Measurements from ENCODE around the gene ANKRD6.

Gene ANKRD6

GRCh38 chr6:89655122-89655521 is 222.2 kb downstream of the ANKRD6 start:
- Histone ChIP-seq H3K27ac (ENCODE audit: low read depth, low read length) (no peak overlapping the region), H3K9me3 (ENCODE audit: control insufficient read depth, insufficient read depth, low read length) (no peaks in the 10 kb centered on the region), H3K36me3 (ENCODE audit: control insufficient read depth, insufficient read depth, low read length) (peaks cover 98% of the 10 kb centered on the region), H3K27me3 (ENCODE audit: control insufficient read depth, insufficient read depth, low read length) (no peaks in the 10 kb centered on the region), H3K9ac (ENCODE audit: low read depth, low read length) (no peak overlapping the region), H3K4me1 (ENCODE audit: control insufficient read depth, insufficient read depth, low read length) (no peaks in the 10 kb centered on the region), H3K4me3 (ENCODE audit: low read depth, low read length) (no peak overlapping the region)

GRCh38 chr6:89657445-89658158 is 224.7 kb downstream of the ANKRD6 start:
- no peak overlapping the region for H3K9ac ChIP-seq (ENCODE audit: low read depth, low read length)
- no peak overlapping the region for H3K4me3 ChIP-seq (ENCODE audit: low read depth, low read length)
- no peaks in the 10 kb centered on the region for H3K27me3 ChIP-seq (ENCODE audit: control insufficient read depth, insufficient read depth, low read length)
- peaks cover 100% of the 10 kb centered on the region for H3K36me3 ChIP-seq (ENCODE audit: control insufficient read depth, insufficient read depth, low read length)
- no peaks in the 10 kb centered on the region for H3K9me3 ChIP-seq (ENCODE audit: control insufficient read depth, insufficient read depth, low read length)
- no peaks in the 10 kb centered on the region for H3K4me1 ChIP-seq (ENCODE audit: control insufficient read depth, insufficient read depth, low read length)
- no peak overlapping the region for H3K27ac ChIP-seq (ENCODE audit: low read depth, low read length)

- Histone ChIP-seq H3K4me1 (ENCODE audit: control insufficient read depth, insufficient read depth, low read length) (no peaks in the 10 kb centered on the region), H3K27ac (ENCODE audit: low read depth, low read length) (no peak overlapping the region), H3K4me3 (ENCODE audit: low read depth, low read length) (no peak overlapping the region), H3K9ac (ENCODE audit: low read depth, low read length) (no peak overlapping the region), H3K36me3 (ENCODE audit: control insufficient read depth, insufficient read depth, low read length) (peaks cover 99% of the 10 kb centered on the region), H3K9me3 (ENCODE audit: control insufficient read depth, insufficient read depth, low read length) (no peaks in the 10 kb centered on the region), H3K27me3 (ENCODE audit: control insufficient read depth, insufficient read depth, low read length) (no peaks in the 10 kb centered on the region)
Measured at GRCh38 chr6:89660981-89661380, 228.0 kb downstream of the ANKRD6 start.

GRCh38 chr6:89661559-89661958 is 228.6 kb downstream of the ANKRD6 start:
- no peak overlapping the region for H3K4me3 ChIP-seq (ENCODE audit: low read depth, low read length)

GRCh38 chr6:89662659-89663223 is 229.8 kb downstream of the ANKRD6 start:
- H3K9me3 ChIP-seq (ENCODE audit: control insufficient read depth, insufficient read depth, low read length): no peaks in the 10 kb centered on the region
- H3K36me3 ChIP-seq (ENCODE audit: control insufficient read depth, insufficient read depth, low read length): peaks cover 99% of the 10 kb centered on the region
- peaks cover 8% of the 10 kb centered on the region for H3K4me1 ChIP-seq (ENCODE audit: control insufficient read depth, insufficient read depth, low read length)
- H3K27ac ChIP-seq (ENCODE audit: low read depth, low read length): no peak overlapping the region
- H3K27me3 ChIP-seq (ENCODE audit: control insufficient read depth, insufficient read depth, low read length): no peaks in the 10 kb centered on the region
- no peak overlapping the region for H3K4me3 ChIP-seq (ENCODE audit: low read depth, low read length)
- no peak overlapping the region for H3K9ac ChIP-seq (ENCODE audit: low read depth, low read length)

More at GRCh38 chr6:89661559-89661958, 228.6 kb downstream of the ANKRD6 start:
- peaks cover 99% of the 10 kb centered on the region for H3K36me3 ChIP-seq (ENCODE audit: control insufficient read depth, insufficient read depth, low read length)
- H3K9me3 ChIP-seq (ENCODE audit: control insufficient read depth, insufficient read depth, low read length): no peaks in the 10 kb centered on the region
- H3K27ac ChIP-seq (ENCODE audit: low read depth, low read length): no peak overlapping the region
- no peaks in the 10 kb centered on the region for H3K4me1 ChIP-seq (ENCODE audit: control insufficient read depth, insufficient read depth, low read length)
- no peaks in the 10 kb centered on the region for H3K27me3 ChIP-seq (ENCODE audit: control insufficient read depth, insufficient read depth, low read length)
- H3K9ac ChIP-seq (ENCODE audit: low read depth, low read length): no peak overlapping the region

- Histone ChIP-seq H3K9me3 (ENCODE audit: control insufficient read depth, insufficient read depth, low read length) (no peaks in the 10 kb centered on the region), H3K4me1 (ENCODE audit: control insufficient read depth, insufficient read depth, low read length) (peaks cover 27% of the 10 kb centered on the region), H3K36me3 (ENCODE audit: control insufficient read depth, insufficient read depth, low read length) (peaks cover 90% of the 10 kb centered on the region), H3K27me3 (ENCODE audit: control insufficient read depth, insufficient read depth, low read length) (no peaks in the 10 kb centered on the region), H3K4me3 (ENCODE audit: low read depth, low read length) (0 out of 2 replicates have a peak overlapping the region, but pooled peaks have one; percentile 15), H3K27ac (ENCODE audit: low read depth, low read length) (peak overlapping the region; percentile 87), H3K9ac (ENCODE audit: low read depth, low read length) (peak overlapping the region; percentile 27; the same call in 1 of the 2 replicates)
Measured at GRCh38 chr6:89667872-89668556, 235.1 kb downstream of the ANKRD6 start.

GRCh38 chr6:89669002-89669401 is 236.1 kb downstream of the ANKRD6 start:
- no peaks in the 10 kb centered on the region for H3K9me3 ChIP-seq (ENCODE audit: control insufficient read depth, insufficient read depth, low read length)
- H3K9ac ChIP-seq (ENCODE audit: low read depth, low read length): no peak overlapping the region
- no peak overlapping the region for H3K4me3 ChIP-seq (ENCODE audit: low read depth, low read length)
- H3K36me3 ChIP-seq (ENCODE audit: control insufficient read depth, insufficient read depth, low read length): peaks cover 90% of the 10 kb centered on the region
- H3K27me3 ChIP-seq (ENCODE audit: control insufficient read depth, insufficient read depth, low read length): no peaks in the 10 kb centered on the region
- peak overlapping the region; percentile 87 for H3K27ac ChIP-seq (ENCODE audit: low read depth, low read length)
- H3K4me1 ChIP-seq (ENCODE audit: control insufficient read depth, insufficient read depth, low read length): peaks cover 27% of the 10 kb centered on the region

GRCh38 chr6:89670935-89671565 is 238.1 kb downstream of the ANKRD6 start:
- no peak overlapping the region for H3K9ac ChIP-seq (ENCODE audit: low read depth, low read length)
- no peak overlapping the region for H3K4me3 ChIP-seq (ENCODE audit: low read depth, low read length)
- H3K4me1 ChIP-seq (ENCODE audit: control insufficient read depth, insufficient read depth, low read length): peaks cover 27% of the 10 kb centered on the region
- no peaks in the 10 kb centered on the region for H3K27me3 ChIP-seq (ENCODE audit: control insufficient read depth, insufficient read depth, low read length)
- peaks cover 91% of the 10 kb centered on the region for H3K36me3 ChIP-seq (ENCODE audit: control insufficient read depth, insufficient read depth, low read length)
- no peak overlapping the region for H3K27ac ChIP-seq (ENCODE audit: low read depth, low read length)
- H3K9me3 ChIP-seq (ENCODE audit: control insufficient read depth, insufficient read depth, low read length): no peaks in the 10 kb centered on the region

- H3K9me3 ChIP-seq (ENCODE audit: control insufficient read depth, insufficient read depth, low read length): no peaks in the 10 kb centered on the region
- no peaks in the 10 kb centered on the region for H3K27me3 ChIP-seq (ENCODE audit: control insufficient read depth, insufficient read depth, low read length)
- H3K4me1 ChIP-seq (ENCODE audit: control insufficient read depth, insufficient read depth, low read length): peaks cover 24% of the 10 kb centered on the region
- H3K4me3 ChIP-seq (ENCODE audit: low read depth, low read length): no peak overlapping the region
- peaks cover 96% of the 10 kb centered on the region for H3K36me3 ChIP-seq (ENCODE audit: control insufficient read depth, insufficient read depth, low read length)
- no peak overlapping the region for H3K27ac ChIP-seq (ENCODE audit: low read depth, low read length)
- no peak overlapping the region for H3K9ac ChIP-seq (ENCODE audit: low read depth, low read length)
Measured at GRCh38 chr6:89675949-89676748, 243.2 kb downstream of the ANKRD6 start.

- Histone ChIP-seq H3K9ac (ENCODE audit: low read depth, low read length) (no peak overlapping the region), H3K27ac (ENCODE audit: low read depth, low read length) (peak overlapping the region; percentile 85), H3K27me3 (ENCODE audit: control insufficient read depth, insufficient read depth, low read length) (no peaks in the 10 kb centered on the region), H3K36me3 (ENCODE audit: control insufficient read depth, insufficient read depth, low read length) (peaks cover 93% of the 10 kb centered on the region), H3K4me1 (ENCODE audit: control insufficient read depth, insufficient read depth, low read length) (peaks cover 24% of the 10 kb centered on the region), H3K4me3 (ENCODE audit: low read depth, low read length) (no peak overlapping the region), H3K9me3 (ENCODE audit: control insufficient read depth, insufficient read depth, low read length) (no peaks in the 10 kb centered on the region)
Measured at GRCh38 chr6:89678531-89678930, 245.6 kb downstream of the ANKRD6 start.
